Umbilical cord (tissue), 2 donors: ENCODE measurements around the gene MRPL55. TPM values are rescaled to one million over a fixed set of nuclear protein-coding genes. Genes with fewer than 3 reads are reported as not detected.
A peak's percentile ranks its signal among the peaks of the same experiment; 100 is the strongest.

Source experiments
- DNase-seq: peaks from one replicate; pipeline ENCODE4 v3.0.0-alpha.2; 2015; ENCODE audit warnings: low spot score
- total RNA-seq: library from RNA; depleted of rRNA; stranded (reverse); fragments of >200 nt; gene quantifications from one replicate; pipeline ENCODE4 v1.2.3, GENCODE V29; 2014; ENCODE audit warnings: low replicate concordance; ENCODE audit not compliant: insufficient read depth

MRPL55 gene
- total RNA-seq, 1 donor from 2014 or later: 46.0 TPM

DNA sequence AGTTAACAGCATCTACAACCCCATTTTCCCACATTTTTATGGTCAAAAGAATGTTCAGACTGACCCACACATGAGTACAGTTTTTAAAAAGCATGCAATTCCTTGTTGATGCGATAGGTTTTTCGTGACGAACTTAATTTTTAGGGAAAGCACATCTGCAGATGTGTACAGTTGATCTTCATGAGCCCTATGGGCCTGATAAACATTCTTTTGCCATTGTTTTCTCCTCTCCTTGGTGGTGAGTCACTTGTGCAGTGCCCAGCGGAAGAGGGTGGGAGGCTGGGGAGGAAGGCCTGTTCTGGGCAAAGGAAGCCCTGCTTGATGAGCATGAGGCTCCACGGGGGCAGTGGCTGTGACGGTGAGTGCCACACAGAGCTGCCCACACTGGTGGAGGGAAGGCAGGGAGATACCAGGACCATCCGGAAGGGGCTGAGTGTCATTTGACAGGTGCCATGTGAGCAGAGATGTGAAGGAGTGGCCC lies 21.3 kb downstream of the MRPL55 start:
- DNase-seq: peak; percentile 24

DNA sequence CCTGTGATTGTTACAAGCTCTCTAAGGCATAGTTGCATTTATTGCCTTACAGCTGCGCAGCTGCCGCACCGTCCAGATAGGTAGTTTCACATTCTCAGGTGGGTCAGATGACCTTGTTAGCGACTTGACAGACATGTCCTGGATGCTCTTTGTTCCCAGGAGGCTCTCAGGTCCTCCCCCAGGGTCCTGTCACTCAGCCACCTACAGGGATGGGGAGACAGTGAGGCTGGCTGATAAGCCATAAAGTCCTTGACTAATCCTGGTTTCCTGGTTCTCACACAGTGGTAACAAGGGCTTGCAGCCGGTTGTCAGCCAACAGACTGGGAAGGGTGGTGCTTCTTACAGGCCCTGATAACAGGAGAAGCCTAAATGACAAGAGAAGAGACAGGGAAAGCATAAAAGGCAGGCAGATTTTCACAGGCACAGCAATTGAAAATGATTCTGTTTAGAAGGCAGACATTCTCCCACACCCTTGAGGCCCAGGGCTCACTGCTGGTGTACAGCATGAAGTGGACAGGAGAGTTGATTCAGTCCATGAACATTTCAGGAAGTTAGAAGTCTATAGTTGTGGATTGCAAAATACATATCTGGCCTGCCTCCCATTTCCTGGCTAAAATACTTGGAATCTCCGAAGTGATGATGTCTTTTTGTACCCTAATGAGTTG lies 23.7 kb downstream of the MRPL55 start:
- DNase-seq: peak; percentile 71

DNA sequence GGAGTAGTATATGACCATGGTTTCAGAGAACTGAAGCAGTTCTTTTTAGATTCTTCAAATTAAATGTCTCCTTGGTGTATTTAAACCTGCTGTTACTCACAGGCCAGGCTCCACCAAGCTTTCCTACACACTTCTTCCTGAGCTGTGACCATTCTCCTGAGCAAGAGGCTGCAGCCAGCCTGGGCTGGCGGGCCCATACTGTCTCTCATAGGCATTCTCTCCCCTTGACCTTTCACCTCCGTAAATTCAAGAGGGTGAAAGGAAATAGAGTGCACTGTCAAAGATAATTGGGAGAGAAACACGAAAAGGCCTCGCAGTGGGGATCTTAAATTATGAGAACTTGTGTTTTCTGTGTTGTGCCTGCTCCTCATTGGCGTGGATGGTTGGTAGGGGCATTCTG lies 24.3 kb downstream of the MRPL55 start:
- no peak for DNase-seq

DNA sequence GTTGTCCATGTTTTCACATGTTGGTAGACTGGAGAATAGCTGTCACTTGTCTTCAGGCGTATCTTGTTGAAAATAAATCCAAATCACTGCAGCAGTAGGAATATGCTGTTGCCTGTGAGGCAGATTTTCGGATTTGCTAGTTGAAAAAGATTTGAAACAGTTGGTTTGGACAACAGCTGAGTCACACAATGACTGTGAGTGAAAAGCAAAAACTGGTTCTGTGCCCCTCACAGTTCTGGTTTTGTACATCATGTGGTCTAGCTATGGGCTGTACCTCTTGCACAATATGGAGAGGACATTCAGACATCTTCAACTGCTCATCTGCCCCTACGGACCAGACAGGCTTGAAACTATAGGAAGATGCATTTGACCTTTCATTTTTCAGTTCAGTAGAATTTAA lies 24.8 kb downstream of the MRPL55 start:
- DNase-seq: peak; percentile 67

DNA sequence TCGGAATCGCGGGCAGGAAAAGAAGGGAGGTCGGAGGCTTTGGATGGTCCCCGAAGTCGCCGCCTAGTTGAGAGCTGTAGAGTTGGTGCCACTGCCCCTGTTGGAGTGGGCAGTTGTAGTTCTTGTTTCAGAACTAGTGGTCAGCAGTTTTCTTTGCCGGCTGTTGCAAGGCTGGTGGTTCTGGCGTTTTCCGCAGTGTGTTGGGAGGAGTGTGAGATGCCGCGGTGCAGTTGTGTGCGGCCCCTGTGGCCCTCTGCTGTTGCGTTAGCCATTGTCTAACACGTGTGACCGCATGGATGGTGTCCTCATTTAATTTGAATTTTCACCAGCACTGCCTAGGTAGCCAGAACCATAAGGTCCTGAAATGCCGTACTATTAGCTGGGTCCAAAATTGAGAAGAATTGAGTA lies 25.2 kb downstream of the MRPL55 start:
- DNase-seq: peak; percentile 52

DNA sequence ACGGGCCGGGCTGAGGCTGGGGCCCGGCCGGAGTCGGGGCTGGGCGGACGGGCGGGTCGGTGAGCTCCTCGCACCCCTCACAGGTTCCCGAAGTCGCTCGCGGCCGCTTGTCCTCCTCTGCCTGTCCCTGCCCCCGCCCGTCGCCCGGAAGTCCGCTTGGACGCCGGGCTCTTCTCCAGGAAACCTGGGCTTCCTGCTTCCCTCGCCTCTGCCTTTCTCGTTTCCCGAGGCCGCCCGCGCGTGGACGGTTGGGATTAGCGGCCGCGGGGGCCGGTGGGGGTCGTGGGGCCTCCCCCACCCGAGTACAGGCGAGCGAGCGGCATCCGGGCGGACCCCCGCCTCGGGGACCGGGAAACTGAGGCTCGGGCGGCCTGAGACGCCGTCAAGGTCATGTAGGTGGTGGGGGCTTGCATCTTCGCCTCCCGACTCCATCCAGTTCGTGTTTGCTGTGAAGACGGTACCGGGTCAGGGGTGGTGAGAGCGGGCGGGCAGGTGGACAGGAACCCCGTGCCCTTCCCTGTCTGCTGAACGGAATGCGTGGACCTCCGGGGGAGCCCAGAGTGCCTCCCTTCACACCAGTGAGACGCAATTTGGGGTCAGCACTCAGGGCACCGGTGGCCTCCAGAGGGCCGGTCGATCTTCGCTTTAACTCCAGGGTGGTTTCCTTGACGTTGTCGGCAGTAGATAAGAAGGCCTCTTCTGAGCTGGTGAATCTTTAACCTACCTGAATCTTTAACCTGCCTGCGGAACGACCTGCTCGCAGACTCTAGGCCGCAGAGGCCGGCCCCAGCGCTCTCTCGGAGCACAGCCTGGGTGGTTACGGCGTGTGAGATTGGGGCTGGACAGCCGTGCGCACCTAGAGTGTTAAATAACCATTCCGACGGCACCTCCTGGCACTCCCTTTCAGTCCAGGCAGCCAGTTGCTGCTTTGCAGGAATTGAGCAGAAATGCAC lies 25.9 kb downstream of the MRPL55 start:
- peak; percentile 62 for DNase-seq

DNA sequence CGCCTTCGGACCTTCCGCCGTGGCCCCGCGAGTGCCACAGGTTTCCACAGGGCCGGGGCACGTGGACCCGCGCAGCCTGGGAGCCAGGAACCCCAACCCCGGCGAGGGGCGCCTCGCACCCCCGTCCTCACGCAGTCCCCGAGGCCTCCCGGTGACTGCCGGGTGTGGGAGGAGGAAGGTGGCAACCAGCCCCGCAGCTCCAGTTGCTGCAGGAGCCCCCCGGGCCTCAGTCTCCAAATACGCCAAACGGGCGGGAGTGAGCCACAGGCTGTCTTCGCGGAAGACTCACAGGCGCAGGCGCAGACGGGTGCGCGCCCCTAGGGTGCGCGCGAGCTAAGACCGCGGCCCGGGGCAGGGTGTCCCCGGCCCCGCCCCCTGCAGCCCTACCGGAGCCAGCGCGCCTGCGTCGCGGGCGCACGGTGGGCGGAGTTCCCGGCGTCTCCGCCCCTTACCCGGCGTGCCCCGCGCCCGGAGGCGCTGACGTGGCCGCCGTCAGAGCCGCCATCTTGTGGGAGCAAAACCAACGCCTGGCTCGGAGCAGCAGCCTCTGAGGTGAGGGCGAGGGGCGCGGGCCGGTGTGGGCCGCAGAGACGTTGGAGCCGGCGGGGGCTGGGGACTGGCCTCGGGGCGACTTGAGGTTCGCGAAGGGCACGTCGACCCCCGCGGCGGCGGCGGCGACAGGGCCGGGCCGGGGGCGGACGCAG lies 26.7 kb downstream of the MRPL55 start, which contains the start of gene ARF1:
ARF1 (plus strand) TSS at position 495 of the 704 bp plus-strand sequence. CDS start 14,407 bp downstream, outside the sequence.
- DNase-seq: peak; percentile 96

DNA sequence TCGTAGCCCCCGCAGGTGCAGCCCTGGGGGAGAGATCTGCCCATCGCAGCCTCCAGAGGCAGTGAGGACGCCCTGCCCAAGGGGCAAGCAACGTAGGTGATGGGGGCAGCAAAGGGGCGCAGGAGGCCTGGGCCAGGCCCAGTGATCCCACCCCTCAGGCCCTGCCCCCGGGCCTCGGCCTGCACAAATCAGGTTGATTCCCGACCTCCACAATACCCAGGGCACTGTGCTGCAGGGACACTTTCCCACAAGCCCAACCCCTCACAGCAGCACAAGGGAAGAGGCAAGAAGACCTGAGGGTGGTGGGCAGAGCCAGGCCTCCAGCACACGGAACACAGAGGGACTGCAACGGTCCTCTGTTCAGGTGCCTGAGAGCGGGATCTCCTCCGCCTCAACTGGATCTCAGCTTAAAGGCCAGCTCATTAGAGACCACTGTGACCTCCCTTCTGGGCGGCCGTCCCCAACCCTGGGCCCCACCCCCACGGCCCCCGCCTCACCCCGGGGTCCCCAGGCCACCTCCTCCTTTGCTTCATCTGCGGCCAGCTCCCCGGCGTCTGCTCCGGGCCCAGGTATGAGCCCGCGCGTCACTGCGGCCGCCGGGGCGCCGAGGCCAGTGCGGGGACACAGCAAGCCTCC lies 27.4 kb downstream of the MRPL55 start:
- DNase-seq: peak; percentile 14

DNA sequence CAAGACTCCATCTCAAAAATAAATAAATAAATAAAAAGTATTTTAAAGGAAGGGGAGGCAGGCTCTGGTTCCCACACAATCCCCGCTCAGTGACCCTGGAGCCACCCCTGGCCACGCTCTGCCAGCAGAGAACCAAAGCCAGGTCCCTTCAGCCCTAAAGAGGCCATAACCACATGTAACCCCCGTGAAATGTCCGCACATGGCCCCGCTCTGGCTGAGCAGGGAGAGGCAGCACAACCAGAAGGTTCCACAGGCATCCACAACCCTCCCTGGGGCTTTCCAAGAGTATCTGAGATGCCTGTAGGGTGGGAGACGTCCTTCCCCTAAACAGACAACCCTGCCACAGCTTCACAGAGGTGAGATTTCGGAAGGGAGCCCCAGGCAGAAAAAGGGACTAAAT lies 28.0 kb downstream of the MRPL55 start:
- DNase-seq: no peak

DNA sequence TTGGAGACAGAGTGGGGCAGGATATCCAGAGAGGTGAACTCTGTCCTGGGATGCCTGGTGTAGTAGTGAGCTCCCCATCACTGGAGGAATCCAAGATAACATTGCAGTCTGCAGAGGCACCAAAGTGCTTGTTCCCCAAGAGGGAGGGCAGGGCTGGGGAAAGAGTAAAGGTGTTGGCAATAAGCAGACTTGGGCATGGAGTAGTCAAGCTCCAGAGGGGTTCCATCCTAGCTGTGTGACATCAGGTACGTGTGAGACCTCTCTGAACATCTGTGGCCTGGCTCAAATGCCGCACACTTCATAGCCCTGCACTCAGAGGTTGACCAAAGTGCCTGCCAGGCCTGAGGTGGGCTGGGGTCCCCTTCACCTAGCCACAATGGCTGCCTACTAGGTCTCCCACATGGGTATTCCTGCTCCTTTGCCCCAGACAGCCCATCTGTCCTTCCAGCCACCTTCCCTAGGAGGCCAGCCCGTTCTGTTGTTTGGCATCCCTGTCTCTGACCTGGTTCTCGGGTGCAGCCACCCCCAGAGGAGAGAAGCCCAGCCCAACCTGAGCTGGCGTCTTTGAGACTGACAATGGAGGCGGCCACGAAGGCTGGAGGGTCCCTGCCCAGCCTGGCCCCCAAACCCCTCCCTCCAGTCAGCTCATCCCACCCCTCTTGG lies 29.4 kb downstream of the MRPL55 start:
- no peak for DNase-seq

DNA sequence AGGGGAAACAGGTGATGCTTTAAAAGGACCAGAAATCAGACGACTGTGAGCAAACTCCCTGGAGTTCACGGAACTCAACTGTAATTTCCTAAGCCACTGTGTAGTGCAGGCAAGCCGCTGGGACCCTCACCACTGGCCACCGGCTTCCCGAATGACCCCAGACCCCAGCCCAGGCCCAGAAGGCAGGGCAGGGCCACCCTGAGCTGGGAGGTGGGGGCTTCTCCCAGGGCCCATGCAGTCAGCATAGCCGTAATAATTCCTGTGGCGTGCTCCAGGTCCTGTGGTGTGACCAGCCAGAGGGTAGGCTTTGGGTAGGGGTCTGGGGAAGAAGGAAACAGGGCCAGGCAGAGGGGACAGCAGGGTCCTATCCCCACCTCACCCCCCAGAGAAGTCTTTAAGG lies 30.1 kb downstream of the MRPL55 start:
- no peak for DNase-seq

DNA sequence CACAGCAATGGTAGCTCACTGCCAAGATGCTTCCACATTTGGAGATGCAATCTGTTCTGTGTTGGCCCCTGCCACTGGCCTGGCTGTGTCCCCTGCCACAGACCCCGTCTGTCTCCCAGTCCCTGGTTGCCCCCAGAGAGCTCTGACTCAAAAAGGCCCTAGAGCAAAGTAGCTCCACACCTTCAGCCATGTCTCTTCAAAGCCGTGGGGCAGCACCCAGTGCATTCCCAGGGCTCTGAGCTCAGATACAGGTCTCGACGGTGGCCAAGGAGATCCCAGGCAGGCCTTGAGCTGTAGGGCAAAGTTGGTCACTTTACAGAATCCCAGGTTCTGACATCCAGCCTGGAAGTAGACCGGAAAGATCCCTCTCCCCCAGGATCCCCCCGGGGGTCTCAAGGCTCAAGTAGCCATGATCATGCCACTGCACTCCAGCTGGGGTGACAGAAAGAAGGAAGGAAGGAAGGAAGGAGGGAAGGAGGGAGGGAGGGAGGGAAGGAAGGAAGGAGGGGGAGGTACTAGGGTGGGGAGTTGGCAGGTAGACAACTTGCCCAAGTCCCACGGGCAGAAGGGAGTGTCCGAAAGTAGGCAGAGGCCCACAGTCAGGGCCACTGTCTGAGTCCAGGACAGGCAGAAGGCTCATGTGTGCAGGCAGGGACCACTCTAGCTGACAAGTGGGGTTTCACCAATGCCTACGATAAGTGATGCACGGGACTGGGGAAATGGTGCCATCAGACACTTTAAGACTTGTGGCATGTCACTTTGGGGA lies 31.4 kb downstream of the MRPL55 start:
- no peak for DNase-seq

DNA sequence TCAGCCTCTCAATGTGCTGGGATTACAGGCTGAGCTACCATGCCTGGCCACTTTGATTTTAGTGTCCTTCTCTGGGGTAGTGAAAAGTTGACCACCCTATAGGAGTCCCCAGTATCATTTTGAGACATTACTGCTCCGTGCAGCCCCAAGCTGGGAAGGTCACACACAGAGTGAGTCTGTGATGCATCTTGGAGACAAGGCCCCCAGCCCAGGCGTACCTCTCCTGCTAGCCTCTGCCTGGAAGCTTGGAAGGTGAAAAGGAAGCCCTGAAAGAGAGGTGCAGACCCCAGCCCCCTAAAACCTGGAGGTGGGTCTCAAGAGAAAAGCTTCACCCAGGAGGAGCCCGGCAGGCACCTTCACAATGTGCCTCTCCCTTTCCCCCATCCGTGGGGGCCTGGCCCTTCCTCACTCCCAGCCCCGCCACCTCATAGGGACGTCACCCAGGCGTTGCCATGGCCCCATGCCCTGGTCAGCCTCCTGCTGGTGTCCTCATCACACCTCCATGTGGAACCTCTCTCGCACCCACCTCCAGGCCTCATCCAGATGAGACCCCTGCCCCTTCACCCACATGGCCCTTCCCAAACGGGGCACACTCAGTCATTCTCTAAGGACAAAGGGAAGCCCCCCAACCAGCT lies 32.2 kb downstream of the MRPL55 start:
- DNase-seq: no peak

DNA sequence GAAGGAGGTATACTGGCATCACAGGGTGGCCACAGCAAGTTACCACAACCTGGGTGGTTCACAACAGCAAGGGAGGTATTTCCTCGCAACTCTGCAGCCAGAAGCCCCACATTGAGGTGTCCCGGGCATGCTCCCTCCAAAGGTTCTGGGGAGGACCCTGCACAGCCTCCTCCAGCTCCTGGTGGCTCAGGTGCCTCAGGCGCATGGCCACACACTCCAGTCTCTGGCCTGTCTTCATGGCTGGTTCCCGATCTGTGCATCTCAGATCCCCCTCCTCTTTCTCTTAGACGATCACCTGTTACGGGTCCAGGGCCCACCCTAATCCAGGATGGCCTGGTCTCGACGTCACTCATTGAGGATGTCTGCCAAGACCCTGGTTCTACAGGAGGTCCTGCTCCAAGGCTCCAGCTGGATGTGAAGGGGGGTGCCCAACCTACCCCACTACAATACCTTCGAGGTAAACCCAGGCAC lies 33.3 kb downstream of the MRPL55 start:
- no peak for DNase-seq

DNA sequence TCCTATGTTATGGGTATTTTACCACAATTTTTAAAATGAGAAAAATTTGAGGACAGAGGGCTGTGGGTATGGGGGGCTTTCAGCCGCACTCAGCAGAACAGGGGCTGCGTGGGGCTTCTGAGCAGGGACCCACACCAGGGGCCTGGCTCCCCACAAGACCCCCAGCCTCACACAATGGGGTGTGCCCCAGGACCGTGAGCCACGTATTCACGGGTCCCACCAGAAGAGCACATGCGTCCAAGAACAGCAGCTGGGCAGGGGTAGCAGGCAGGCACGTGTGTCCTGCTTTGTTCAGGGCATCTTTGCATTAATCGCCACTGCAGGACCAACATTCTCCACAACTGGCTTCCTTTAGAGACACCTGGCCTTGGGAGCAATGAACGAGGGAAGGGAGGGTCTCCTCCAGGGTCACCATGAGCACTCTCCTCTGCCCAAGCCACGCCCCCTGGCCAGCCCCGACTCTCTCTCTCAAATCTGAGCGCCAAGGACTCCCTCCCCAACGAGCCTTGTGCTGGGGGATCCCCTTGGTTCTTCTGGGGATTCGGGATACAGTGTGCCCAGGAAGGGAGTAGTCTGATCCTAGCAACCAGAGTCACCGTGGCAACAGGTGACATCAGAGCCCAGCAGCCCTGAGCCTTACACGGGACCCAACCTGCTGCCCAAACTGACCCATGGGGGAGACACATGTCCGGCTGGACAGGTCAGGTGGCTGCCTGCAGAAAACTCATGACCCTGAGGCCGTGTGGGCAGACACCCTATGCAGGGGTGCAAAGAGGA lies 34.0 kb downstream of the MRPL55 start:
- DNase-seq: no peak

DNA sequence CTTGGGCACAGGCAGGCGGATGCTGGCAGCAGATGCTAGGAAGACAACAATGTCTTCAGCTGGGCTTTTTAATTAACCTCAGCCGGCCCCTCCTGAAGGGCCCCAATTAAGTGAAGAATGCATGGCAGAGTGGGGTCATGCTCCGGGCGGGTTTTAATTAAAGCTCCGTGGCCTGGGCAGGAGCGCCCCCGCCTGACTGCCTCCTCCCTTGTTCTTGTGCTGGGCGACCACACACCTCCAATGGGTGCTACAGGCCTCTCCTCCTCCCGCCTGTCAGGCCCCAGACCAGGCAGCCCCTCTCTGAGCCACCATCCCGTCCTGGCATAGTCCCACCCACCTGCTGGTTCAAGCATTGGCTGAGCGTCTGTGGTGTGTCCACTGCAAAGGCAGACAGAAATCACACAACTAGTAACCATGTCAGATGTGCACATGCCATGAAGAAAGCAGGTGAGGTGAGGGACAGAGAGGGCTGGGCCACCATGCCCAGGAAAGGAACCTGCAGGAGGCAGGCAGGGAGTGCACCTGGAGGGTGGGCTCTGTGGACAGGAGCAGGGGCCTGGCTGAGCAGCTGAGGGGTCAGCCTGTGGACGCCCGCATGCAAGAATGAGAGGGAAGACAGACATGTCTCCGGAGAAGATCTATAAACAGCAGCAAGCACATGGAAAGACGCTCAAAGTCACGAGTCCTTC lies 35.1 kb downstream of the MRPL55 start:
- DNase-seq: no peak

DNA sequence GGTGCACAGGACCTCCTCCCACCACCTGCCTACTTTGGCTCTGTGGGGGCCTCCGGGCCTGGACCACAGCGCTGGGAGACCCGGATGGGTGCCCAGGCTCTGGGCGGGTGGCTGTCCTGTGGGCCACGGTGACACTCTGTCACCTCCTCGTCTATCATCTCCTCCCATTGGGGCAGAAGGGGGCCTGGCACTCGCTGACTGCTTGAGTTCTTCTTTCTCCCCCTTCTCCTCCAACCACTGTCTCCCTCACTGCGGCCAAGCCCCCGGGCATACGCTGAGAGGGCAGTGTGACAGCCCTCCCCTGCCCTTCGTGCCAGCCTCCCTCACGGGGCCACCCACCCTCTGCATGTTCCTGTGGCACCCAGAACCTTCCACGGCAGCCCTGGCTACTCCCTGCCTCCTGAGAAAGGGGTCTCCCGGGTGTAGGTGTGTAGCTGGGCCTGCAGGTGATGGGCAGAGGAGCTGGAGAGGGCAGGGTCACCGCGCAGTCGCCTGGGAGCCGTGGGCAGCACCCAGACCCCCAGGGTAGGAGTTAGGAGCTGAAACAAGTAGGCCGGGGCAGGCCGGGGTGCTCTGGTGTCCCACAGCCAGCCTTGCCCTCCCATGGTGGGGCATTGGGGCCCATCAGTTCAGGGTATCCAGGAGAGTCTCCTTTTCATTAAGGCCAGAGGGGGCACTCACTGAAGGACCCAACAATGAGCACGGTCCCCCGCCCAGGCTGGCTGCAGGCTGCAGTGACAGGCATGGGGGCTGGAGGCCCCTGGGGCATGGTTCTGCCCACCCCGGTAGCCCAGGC lies 35.8 kb downstream of the MRPL55 start:
- no peak for DNase-seq
